ENCODE results near the gene C5orf22. TPM values are rescaled to one million over a fixed set of nuclear protein-coding genes. Genes with fewer than 3 reads are reported as not detected.
"Not testable (repeated sequence)": the region's sequence is repeated elsewhere in the genome, so short reads cannot be mapped to it uniquely, and the experiment has no call there.

C5orf22 gene
- total RNA-seq, 1 experiment from 2014 or later = 41.6 TPM

DNA sequence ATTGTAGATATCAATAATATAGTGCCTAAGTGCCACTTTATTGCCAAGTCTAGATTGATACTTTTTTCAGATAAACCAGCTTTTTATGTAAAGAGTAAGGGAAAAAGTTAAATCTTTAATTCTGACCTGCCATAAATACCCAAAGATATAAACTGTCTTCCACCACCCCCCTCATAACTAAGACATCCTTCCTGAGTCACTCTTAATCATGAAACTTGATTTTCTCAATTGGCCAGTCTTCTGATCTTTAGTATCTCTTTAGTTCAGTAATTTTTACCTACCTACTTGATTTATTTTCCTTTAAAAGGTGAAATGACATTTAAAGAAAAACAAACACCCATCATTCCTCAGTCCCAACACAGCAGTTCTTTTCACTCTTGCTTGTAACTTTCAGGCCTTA lies 21.8 kb downstream of the C5orf22 start:
- DNase-seq (ENCODE audit: low read depth) = peak; percentile 29

- peak; percentile 59 for DNase-seq (ENCODE audit: low read depth)
These were observed 22.5 kb downstream of the C5orf22 start for GRCh38 chr5:31554552-31554951.

- no peak for DNase-seq (ENCODE audit: low read depth)
These were observed 24.4 kb downstream of the C5orf22 start for GRCh38 chr5:31556461-31556860.

DNA sequence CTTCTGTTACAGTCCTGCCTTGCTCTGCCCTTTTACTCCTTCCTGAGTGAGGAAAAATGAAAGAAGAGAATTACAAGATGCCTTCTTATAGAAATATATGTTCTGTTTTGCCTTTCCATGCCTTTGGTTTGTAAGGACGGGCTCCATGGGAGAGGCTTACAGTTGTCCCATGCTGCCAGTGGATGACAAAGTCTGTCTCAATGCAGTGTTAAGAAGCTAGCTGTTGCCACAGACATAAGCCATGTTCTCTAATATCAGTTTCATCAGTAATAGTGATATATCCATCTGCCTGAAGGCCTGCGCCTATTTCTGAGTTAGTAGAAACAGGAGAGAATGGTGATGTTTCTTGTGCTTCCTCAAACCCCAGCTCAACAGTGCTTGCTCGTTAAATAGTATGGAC lies 27.8 kb downstream of the C5orf22 start:
- no peak for DNase-seq (ENCODE audit: low read depth)

- DNase-seq (ENCODE audit: low read depth) = no peak
These were observed 29.8 kb downstream of the C5orf22 start for GRCh38 chr5:31561946-31562345.

GRCh38 chr5:31563216-31563615 lies 31.1 kb downstream of the C5orf22 start:
- no peak for DNase-seq (ENCODE audit: low read depth)

DNA sequence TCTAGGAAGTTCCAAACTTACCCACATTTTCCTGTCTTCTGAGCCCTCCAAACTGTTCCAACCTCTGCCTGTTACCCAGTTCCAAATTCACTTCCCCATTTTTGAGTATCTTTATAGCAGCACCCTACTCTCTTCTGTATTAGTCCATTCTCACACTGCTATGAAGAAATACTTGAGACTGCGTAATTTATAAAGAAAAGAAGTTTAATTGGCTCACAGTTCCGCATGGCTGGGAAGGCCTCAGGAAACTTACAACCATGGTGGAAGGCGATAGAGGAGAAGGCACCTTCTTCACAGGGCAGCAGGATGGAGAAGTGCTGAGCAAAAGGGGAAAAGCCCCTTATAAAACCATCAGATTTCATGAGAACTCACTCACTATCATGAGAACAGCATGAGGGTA lies 34.3 kb downstream of the C5orf22 start:
- DNase-seq (ENCODE audit: low read depth) = not testable (repeated sequence)

DNA sequence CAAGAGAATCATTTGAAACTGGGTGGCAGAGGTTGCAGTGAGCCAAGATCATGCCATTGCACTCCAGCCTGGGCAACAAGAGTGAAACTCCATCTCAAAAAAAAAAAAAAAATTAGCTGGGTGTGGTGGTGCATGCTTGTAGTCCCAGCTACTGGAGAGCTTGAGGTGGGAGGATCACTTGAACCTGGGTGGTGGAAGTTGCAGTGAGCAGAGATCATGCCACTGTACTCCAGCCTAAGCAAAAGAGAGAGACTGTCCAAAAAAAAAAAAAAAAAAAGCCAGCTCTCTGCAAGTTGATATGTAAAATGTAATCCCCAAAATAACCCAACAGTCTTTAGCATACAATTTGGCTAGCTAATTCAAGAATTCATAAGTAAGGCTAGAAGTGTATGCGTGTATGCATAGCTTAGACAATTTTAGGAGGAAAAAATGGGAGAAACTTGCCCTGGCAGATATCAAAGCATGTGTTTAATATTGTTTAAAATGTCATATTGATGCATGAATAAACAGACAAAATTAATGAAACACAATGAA lies 36.3 kb downstream of the C5orf22 start:
- DNase-seq (ENCODE audit: low read depth) = no peak

DNA sequence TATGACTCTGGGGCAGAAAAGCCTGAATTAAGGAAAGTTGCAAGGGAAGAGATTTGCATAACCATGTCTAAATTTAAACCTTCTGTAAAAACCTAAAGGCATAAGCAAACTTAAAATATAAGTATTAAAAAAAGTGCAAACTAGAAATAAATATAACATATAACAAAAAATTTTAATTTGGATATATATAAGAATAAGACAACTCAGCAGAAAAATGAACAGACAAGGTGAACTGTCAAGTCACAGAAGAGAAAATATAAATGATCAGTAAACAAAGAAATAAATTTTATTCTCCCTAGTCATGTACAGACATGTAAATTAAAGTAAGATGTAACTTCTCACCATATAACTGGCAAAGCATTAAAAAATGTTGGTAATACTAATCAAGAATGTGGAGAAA lies 37.0 kb downstream of the C5orf22 start:
- no peak for DNase-seq (ENCODE audit: low read depth)

GRCh38 chr5:31573494-31574142 lies 41.5 kb downstream of the C5orf22 start:
- no peak for DNase-seq (ENCODE audit: low read depth)

DNA sequence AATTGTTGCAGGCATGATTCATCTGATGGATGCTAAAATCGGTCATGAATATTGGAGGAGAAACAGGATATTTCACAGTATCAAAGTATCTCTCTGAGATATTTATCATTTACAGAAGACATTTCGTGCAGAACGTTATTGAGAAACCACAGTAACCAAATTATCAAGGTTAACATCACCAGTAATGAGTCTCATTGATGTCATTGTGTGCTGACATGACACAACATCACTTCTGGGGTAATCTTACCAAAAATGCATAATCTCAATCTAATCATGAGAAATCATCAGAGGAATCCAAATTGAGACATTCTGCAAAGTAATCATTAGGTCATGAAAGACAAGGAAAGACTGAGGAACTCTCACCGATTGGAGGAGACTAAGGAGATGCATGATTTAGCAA lies 42.7 kb downstream of the C5orf22 start:
- no peak for DNase-seq (ENCODE audit: low read depth)

DNA sequence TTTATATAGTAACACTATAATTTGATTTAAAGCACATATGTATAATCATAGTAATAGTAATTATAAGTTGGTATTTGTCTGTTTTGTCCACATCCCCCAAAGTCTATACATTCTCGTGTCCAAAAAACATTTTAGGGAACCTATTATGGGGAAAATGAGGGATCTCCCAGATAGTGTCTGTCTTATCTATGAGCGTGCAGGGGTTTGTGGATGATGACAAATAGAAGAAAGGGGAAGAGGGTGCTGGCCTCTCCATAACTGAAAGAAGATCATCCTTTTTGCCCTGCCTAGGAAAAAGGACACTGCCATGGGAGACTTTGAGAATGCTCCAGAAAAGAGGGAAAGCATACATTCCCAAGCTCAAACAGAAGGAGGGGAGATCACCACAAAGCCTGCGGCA lies 45.3 kb downstream of the C5orf22 start:
- no peak for DNase-seq (ENCODE audit: low read depth)

DNA sequence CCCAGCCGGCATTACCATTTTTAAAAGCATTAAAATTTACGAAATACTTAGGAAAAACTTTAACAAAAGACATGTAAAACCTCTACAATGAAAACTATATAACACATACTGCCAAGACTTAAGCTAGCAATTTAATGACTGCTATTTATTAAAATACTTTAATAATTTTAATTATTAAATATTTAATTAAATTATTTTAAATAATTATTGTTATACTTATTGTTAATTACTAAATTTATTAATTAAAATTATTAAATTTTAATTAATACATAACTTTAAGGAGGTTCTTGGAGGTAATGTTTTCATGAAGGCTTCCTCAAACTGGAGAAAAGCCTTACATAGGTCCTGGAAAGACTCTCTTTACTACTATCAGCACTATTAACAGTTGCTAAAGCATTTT lies 47.5 kb downstream of the C5orf22 start:
- DNase-seq (ENCODE audit: low read depth) = no peak

DNA sequence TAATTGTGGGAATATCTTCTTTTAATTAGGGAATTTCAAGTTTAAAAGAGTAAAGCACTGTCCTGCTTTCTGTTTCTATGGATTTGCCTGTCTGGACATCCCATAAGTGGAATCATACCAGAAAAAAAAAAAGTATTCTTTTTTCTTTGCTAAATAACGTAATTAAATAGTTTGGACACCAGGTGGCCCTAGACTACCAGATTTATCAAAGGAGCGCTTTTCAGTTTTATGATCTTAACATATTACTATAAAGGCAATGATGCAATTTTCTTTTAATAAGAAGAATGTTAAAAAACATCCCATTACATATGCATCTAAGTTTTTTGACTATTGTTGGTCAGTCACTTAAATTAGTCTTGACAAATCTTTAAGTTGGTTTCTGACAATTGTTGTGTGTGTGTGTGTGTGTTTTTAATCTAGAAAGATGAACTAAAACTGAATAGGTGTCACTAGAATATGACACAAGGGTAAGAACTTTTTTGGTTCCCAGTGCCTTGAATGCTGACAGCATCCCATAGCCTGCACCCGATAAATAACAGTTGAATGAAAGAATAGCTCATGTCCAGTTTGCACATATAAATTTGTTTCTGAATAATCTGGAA lies 49.5 kb downstream of the C5orf22 start:
- peak; percentile 58 for DNase-seq (ENCODE audit: low read depth)

- DNase-seq (ENCODE audit: low read depth) = no peak
These were observed 51.0 kb downstream of the C5orf22 start for GRCh38 chr5:31583129-31583528.

DNA sequence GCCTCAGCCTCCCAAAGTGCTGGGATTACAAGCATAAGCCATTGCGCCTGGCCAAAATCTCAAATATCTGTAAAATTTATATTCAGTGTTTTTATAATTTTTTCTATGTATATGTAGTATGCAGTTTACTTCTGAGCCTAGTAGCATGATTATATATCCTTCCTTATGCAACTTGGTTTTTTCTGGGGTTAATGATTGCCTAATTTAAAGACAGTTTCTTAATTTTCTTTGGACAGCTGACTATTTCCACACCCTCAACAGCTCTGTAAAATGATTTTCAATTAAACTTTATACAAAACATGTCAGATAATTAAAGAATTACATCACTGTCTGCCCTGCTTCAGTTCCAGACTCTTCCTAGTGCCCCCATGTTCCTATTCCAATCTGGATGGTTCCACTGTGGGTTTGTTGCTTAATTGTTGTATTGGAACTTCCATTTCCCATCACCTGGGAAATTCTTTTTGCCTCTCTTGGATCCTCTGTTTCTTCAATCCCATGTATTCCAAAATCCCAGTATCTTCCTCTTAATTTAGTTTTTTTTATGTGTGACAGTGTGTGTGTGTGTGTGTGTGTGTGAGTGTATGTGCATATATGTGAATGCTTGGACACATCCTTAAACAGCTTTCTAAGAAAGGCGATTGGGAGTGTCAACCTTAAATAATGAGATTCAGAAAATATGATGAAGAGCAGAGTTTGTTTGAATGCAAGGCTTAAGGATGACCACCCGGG lies 53.2 kb downstream of the C5orf22 start:
- no peak for DNase-seq (ENCODE audit: low read depth)

GRCh38 chr5:31585895-31586270 lies 53.8 kb downstream of the C5orf22 start:
- peak; percentile 43 for DNase-seq (ENCODE audit: low read depth)

DNA sequence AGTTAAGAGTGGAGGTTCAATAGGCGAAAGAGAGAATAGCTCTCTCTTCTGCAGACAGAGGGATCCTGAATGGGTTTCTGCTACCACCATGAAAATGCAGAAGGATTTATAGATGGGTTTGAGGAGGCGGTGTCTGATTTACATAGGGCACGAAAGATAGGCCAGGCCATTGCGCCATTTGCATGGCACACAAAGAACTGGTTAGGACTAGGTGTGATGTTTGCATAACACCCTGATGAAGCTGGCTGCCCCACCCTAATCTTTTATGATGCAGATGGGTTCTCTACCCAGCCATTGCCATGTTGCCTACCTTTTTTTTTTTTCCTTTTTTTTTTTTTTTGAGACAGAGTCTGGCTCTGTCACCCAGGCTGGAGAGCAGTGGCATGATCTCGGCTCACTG lies 55.4 kb downstream of the C5orf22 start:
- DNase-seq (ENCODE audit: low read depth) = no peak

DNA sequence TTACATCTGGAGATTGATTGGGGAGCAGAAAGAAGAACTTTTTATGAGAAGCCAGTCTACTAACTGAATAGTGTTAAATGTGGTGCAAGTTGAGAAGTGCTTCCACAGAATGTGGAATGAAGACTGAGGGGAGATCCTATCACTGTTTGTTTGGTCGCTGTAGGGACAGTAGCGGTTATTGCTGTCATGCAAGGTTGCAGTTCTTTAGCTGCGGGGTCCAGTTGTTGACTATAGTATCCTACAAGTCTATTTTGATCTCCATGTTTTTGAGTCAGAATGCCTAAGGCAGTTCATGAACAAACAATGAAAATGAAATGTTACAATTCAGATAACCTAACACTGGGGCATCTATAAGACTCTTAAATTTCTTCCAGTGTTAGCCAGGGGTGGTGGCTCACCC lies 61.6 kb downstream of the C5orf22 start:
- DNase-seq (ENCODE audit: low read depth) = peak; percentile 70

DNA sequence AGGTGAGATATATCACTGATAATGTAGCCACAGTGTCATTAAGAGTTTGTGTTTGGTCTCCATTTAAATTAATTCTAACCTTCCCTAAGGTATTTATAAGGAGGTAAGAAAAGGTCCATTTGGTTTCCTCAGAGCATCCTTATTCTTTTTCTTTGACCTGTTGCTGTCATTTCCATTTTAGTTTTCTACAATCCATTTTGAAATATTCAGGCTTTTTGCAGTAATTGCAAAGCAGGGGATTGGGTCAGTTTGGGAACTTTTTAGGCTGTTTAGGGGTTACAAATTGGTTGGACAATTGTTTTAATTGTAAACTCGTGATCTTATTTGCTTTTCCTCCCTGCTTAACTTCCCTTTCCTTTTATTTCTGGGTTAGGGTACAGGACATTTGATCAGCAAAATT lies 64.3 kb downstream of the C5orf22 start:
- no peak for DNase-seq (ENCODE audit: low read depth)

GRCh38 chr5:31598640-31599611 lies 66.8 kb downstream of the C5orf22 start:
- no peak for DNase-seq (ENCODE audit: low read depth)

DNA sequence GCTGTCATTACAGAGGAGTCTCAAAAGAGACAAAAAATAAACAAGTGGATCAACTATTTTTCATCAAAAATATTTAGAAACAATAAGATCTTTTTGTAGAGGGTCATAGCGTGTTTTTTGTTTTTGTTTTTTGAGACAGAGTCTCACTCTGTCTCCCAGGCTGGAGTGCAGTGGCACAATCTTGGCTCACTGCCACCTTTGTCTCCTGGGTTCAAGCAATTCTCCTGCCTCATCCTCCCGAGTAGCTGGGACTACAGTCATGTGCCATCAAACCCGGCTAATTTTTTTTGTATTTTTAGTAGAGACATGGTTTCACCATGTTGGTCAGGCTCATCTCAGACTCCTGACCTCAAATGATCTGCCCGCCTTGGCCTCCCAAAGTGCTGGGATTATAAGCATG lies 70.2 kb downstream of the C5orf22 start:
- DNase-seq (ENCODE audit: low read depth) = not testable (repeated sequence)
